Cardiac fibroblast (primary cell): Measurements from ENCODE around the gene MYCBPAP.

ENCODE experiments used
- DNase-seq, 2 donors: peaks; one replicate each; pipeline versions ENCODE4 v3.0.0 to v3.0.0-alpha.2; 2010; ENCODE audit warnings: low read depth in 2 of 2
- H3K4me3 ChIP-seq, 2 donors: replicated peaks in 1 of 2; 1 replicate in 1 of 2; 2 replicates in 1 of 2; pipeline ENCODE4 v1.5.1; 2011; ENCODE audit warnings: low read depth in 2 of 2, low read length in 2 of 2, mild to moderate bottlenecking in 2 of 2, moderate library complexity in 1 of 2
- CTCF ChIP-seq: IDR thresholded peaks from one replicate; pipeline ENCODE4 v1.5.1; 2011; ENCODE audit warnings: low read depth, mild to moderate bottlenecking, low read length, inconsistent platforms

Gene MYCBPAP

DNA sequence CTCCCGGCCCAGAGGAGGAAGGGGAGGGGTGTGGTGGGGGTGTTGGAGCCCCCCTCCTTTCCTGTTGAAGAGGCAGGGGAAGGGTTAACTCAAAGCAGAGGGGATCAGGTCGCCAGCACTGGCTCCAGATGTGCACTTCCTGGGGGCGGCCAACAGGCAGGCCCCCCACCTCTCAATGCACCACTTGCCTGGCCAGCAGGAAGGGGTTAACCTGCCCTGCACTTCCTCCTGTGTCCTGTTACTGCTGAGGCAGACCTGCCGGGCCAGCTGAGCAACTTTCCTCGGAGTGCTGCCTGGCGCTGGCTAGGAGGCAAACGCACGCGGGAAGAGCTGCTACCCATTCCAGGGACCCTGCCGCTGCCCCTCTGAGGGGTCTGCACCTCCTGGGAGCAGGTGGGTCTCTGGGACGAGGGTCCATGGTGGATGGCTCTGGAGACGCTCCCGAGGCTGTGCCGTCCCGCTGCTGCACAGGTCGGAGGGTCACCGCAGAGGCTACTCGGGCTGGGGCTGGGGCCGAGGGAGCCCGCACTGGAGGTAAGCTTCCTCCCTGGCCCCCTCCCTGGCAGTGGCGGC, 24.3 kb downstream of the MYCBPAP start, which contains the start of gene EPN3:
Gene EPN3 (plus strand): TSS at position 284 of the 573 bp plus-strand sequence. CDS start 3,822 bp downstream, outside the sequence.
- no peak for DNase-seq
- H3K4me3 ChIP-seq, result no peak within 1 kb of the TSS
- TF ChIP-seq CTCF, result no peak

GRCh38 chr17:50533185-50533584, 24.9 kb downstream of the MYCBPAP start:
- TF ChIP-seq CTCF, result no peak
- H3K4me3 ChIP-seq, result no peak overlapping the region
- DNase-seq, result no peak

DNA sequence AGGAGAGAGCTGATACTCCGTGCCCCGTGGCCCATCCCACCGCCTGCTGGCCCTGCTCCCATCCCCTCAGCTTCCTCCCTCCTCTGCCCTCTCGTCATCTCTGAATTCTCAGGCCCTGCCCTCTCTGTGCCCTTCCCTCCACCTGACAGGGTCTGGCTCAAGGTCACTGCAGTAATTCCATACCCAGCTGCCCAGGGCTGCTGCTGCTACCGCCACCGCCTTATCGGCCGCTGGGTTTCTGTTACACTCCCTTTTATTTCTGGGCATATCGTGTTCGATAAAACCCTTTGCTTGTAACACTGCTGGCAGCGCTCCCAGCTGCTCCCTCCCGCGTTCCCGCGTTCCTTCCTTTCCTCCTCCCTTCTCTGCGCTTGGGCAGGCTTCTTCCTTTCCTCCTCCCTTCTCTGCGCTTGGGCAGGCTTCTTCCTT, 25.5 kb downstream of the MYCBPAP start:
- no peak for TF ChIP-seq CTCF
- no peak overlapping the region for H3K4me3 ChIP-seq
- peak in 1 of 2 donors; percentile 74 for DNase-seq

DNA sequence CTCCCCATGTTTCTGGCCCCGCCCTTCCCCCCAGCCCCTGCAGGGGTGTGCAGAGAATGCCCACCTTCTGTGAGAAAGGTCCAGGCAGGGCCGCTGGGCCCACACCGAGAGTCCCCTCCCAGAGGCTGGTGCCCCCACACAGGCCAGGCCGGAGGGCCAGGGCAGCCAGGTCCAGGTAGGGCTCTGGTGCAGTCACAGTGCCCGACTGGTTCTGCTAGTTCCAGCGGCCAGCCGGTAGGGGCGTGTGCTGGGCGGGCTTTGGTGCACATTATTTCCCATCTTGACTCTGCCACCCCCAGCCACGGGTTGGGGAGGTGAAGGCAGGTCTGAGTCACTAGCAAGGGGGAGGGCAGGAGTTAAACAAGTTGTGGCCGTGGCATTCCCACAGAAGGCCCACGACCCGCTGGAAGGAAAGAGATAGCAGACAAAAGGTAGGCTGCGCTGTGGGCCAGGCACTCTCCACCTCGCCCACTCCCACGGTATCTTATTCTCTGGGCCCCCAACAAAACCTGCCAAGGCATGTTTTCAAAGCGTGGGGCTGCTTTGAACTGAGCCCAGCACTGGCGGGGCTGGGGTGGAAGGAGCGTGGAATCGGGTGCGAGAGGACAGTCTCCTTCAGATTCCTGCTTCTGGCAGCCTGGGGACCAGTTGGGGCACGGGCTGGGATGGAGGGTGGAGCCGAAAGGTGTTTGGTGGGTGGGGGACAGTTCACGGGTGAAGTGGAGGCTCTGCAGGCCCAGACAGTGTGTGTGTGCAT, 26.2 kb downstream of the MYCBPAP start:
- DNase-seq, result no peak
- TF ChIP-seq CTCF, result peak; percentile 29
- no peak overlapping the region for H3K4me3 ChIP-seq

GRCh38 chr17:50534979-50535326, 26.7 kb downstream of the MYCBPAP start:
- no peak for DNase-seq
- no peak overlapping the region for H3K4me3 ChIP-seq
- TF ChIP-seq CTCF, result no peak

- no peak overlapping the region for H3K4me3 ChIP-seq
- no peak for DNase-seq
- TF ChIP-seq CTCF, result no peak
These were observed 27.2 kb downstream of the MYCBPAP start for GRCh38 chr17:50535407-50535806.
